Activated CD4-positive, alpha-beta T cell treated with anti-CD3 and anti-CD28 coated beads, Interleukin-10, Interleukin-2, amounts not matched to agents 100 ng/mL and 50 ng/mL, durations not matched to agents 16 hours and 8 hours (primary cell): ENCODE measurements around the gene NPPA.

Source experiments
- DNase-seq: peaks from one replicate; pipeline ENCODE4 v3.0.0-alpha.2; 2020

The NPPA gene

DNA sequence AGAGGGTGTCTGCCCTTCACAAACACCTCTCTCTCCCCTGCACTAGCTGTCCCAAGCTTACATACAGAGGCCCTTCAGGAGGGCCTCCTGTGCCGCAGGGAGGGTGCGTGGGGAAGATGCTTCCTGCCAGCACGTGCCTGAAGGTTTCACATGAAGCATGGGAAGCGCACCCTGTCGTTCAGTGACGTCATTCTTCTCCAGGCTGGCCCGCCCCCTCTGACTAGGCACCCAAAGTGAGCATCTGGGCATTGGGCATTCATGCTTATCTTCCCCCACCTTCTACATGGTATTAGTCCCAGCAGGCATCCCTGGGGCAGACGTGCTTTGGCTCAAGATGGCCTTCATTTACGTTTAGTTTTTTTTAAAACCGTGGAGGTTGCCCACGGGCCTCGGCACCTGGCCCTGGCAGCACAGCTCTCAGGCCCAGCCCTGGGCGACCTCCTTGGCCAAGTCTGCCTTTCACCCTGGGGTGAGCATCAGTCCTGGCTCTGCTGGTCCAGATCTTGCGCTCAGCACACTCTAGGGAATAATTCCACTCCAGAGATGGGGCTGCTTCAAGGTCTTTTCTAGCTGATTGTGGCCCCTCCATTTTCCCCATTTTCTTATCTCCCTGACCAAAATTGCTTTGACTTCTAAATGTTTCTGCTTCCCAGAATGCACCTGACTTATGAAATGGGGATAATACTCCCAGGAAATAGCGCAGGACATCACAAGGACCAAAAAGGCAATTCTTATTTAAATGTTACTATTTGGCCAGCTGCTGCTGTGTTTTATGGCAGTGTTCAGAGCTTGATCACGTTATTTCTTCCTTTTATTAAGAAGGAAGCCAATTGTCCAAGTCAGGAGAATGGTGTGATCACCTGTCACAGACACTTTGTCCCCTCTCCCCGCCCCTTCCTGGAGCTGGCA is 6.1 kb downstream of the NPPA start:
- DNase-seq, result no peak

DNA sequence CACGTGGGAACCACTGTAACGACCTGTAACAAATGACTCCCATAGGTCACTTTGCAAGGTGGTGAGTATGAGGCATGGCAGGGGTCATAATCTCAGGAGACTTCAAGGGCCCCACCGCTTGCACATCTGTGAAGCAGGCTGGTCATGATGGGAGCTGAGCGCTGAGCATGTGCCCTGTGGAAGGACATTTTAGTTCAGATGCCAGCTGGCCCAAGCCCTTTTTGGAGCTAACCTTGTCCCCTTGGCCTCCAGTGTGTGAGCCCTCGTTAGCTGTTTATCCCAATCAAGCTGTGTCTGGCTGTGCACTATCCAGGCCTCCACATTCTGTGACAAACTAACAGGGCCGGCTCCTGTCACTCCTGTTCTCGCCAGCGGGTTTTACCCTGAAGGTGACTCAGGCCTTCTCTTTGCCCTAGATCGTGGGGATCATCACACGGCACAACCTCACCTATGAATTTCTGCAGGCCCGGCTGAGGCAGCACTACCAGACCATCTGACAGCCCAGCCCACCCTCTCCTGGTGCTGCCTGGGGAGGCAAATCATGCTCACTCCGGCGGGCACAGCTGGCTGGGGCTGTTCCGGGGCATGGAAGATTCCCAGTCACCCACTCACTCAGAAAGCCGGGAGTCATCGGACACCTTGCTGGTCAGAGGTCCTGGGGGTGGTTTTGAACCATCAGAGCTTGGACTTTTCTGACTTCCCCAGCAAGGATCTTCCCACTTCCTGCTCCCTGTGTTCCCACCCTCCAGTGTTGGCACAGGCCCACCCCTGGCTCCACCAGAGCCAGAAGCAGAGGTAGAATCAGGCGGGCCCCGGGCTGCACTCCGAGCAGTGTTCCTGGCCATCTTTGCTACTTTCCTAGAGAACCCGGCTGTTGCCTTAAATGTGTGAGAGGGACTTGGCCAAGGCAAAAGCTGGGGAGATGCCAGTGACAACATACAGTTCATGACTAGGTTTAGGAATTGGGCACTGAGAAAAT is 7.6 kb downstream of the NPPA start:
- no peak for DNase-seq

DNA sequence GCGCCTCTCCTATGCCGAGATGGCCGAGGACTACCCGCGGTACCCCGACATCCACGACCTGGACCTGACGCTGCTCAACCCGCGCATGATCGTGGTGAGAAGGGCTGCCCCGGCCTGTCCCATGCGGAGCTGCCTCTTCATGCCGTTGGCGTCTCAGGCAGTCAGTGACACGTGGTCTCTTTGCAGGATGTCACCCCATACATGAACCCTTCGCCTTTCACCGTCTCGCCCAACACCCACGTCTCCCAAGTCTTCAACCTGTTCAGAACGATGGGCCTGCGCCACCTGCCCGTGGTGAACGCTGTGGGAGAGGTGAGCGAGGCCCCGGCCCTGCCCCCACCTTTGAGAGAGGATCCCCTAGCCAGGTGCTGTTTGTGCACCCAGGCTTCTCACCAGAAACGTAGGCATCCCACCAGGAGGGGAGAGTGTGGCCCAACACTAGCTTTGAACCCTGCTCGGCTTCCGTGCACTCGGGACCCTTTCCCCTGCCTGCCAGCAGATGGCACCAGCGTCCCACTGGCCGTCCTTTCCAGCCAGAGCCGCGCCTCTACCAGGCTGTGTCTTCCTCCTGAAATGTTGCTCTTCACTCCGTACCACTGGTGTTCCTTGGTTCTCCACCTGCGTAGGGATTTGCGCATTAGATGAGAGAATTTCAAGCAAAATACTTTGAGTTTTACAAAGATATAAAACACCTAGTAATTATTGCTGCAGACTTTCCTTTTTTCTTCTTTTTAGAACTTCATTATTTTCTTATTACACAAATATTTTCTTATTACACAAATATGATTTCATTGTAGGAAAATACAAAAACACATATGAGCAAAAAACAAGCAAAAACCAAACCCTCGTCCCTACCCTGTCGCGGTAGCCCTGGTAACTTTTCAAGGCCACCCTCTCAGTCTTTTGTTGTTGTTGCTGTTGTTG is 9.0 kb downstream of the NPPA start:
- DNase-seq, result peak; percentile 73

DNA sequence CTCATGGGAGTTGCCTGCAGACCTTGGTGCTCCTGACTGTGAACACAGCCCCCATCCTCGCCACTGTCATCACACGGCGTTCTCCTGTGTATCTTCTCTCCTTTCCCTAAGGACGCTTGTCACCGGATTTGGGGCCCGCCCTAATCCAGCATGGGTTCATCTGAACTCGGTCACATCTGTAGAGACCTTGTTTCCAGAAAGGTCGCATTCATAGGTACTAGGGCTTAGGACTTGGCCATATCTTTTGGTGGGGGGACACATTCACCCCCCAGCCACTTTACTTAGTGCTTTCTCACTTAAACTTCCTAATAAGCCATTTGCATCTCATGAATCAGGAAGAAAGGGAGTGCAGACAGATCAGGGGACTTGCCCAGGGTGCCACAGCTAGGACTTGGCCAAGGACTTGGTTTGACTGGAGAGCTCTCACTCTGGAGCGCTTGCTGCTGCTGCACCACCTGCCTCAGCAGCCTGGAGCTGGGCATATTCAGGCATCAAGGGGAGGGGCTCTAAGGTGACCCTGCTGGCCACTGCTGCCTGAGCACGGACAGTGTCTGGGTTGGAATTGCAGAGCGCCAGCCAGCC is 9.7 kb downstream of the NPPA start:
- DNase-seq, result no peak

DNA sequence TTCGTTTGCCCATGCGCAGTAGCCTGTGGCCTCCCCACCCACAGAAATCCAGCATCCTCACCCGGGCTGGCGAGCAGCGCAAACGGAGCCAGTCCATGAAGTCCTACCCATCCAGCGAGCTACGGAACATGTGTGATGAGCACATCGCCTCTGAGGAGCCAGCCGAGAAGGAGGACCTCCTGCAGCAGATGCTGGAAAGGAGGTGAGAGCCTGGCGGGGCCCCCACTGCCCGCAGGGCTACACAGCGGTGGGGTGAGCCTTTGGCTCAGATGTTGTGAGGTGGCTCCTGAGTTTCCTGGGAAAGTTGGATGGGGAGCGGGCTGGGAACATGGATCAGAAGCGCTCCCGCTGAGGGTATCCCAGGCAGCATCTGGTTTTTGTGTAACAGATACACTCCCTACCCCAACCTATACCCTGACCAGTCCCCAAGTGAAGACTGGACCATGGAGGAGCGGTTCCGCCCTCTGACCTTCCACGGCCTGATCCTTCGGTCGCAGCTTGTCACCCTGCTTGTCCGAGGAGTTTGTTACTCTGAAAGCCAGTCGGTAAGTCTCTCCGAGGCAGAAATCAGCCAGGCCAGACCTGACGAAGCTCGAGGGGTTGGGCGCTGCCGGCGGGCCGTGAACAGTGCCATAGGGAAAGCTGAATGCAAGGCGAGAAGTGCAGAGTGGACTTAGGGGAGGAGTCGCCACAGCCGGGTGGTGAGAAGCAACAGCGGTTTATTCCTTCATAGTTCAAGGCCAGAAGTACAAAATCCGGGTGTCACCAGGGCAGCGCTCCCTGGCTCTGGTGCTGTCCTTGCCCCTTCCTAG is 10.4 kb downstream of the NPPA start:
- no peak for DNase-seq

DNA sequence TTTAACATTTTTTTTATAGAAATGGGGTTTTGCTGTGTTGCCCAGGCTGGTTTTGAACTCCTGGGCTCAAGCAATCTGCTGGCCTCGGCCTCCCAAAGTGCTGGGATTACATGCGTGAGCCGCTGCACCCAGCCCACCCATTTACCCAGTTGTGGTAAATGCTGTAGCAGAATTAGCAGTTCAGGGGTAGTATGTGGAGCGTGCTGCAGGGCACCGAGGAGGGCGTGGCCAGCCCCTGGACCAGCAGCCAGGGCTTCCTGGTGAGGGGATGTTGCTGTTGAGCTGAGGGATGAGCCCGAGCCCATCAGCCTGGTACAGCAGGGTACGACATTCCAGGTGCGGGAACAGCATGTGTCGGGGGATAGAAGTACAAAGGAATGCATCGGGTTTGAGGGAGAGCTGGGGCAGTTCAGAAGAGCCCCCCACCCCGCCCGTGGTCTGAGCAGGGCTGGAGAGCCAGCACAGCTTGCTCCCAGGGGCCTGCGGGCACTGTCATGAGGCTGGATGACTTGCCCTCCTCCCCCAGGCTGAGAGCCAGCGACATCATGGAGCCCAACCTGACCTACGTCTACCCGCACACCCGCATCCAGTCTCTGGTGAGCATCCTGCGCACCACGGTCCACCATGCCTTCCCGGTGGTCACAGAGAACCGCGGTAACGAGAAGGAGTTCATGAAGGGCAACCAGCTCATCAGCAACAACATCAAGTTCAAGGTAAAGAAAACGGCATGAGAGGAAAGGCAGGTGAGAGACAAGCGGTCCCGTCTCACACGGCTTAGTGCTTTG is 11.9 kb downstream of the NPPA start:
- DNase-seq, result no peak

DNA sequence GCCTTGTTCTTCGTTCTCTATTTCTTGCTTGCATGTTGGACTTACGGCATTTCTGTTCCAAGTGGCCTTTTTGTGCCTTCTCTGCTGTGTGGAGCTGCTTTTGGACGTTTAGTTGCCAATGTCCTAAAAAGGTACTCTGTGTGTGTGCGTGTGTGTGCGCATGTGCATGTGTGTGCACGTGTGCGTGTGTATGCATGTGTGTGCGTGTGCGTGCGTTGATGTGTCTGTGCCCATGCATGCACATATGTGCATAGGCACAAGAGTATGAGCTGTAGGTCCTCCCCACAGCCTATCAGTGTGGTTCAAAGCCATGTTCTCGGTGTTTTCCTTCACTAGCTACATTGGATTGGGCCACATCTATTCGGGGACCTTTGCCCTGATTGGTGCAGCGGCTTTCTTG is 13.7 kb downstream of the NPPA start:
- no peak for DNase-seq

DNA sequence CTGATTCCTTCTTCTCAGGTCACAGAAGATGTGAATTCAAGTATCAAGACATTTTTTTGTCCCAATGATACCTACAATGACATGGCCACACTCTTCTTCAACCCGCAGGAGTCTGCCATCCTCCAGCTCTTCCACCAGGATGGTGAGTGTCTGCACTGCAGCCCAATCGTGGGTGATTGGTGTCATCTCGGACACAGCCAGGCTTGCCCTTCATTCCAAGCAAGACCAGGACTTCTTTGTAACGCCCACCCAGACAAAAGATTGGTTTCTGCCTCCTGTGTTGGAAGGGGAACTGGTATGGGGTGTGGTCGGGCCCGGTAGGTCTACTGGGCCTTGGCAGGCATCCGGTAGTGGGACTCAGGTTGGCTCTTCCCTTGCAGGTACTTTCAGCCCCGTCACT is 14.1 kb downstream of the NPPA start:
- DNase-seq, result no peak

DNA sequence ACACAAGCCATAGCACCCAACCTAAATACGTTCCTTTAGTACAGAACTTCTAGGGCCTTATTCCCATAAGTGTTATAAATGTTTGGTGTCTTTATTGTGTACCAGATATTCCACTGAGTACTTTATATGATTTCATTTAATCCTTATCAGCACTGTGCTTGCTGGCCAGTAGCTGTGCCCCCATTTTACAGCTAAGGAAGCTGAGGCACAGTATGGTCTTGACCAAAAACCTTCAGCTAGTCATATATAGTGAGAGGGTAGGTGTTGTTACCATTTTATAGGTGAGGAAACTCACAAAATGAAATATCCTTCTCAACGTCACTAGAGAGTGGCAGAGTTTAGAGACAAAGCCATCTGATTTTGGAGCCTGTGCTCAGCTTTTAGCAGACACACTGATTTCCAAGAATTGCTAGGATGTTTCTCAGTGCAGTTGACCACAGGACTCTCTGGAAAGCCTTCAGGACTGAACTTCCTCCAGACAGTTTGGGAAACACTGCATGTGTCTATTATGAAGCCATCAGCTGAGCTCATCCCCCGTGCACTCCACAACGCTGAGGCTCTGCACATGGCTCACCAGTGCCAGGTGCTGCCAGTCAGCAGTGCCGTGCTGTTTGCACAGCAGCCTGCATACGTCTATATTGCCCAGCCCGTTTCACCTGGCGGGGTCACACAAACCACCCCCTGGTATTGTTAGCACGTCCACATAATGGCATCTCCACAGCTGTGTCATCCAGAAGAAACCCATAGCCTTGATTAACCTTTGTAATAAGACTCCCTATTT is 15.4 kb downstream of the NPPA start:
- no peak for DNase-seq

DNA sequence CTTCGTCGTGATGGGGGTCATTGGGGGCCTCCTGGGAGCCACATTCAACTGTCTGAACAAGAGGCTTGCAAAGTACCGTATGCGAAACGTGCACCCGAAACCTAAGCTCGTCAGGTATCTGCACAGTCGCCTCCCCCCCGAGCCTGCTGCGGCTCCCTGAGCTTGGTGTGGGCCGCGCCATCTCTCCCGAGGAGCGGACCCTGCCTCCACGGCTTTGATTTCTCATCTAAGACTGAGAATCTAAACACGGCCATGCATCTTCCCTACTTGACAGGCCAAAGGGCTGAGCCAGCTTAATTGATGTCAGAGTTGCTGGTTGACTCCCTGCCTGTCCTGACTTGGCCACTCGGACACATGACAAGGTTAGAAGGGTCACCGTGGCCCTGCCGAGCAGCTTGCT is 19.1 kb downstream of the NPPA start:
- DNase-seq, result no peak

DNA sequence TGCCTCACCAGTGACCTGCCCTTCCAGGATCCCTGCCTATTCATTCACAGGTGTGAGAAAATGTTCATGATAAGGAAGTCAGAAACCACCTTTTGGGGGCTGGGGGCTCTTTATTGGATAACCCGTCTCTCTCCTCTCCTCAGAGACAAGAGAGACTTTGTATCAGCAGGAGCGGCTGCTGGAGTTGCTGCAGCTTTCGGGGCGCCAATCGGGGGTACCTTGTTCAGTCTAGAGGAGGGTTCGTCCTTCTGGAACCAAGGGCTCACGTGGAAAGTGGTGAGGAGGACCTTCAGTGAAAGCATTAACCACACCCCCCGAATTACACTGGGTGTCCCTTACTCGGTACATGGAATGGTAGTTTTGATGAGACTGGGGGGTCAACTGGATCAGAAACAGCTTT is 20.6 kb downstream of the NPPA start:
- DNase-seq, result no peak

DNA sequence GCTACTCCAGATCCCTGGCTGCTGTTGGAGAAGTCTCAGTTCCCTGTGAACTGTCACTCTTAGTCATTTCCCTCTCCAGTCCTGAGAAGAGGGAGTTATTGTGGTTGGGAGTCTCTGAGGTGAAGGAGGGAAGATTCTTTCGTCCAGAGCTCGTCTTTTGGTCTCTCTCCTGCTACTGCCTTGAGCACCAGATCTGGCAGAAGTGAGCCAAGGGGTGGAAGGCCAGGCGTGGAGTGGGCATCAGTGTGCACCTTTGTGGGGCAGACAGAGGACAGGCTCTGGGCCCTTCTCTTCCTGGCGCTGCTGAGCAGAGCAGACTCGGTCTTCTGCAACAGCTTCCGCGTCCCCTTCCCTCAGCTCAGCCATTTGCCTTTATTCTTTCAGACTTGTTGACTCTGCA is 22.5 kb downstream of the NPPA start:
- DNase-seq, result no peak

DNA sequence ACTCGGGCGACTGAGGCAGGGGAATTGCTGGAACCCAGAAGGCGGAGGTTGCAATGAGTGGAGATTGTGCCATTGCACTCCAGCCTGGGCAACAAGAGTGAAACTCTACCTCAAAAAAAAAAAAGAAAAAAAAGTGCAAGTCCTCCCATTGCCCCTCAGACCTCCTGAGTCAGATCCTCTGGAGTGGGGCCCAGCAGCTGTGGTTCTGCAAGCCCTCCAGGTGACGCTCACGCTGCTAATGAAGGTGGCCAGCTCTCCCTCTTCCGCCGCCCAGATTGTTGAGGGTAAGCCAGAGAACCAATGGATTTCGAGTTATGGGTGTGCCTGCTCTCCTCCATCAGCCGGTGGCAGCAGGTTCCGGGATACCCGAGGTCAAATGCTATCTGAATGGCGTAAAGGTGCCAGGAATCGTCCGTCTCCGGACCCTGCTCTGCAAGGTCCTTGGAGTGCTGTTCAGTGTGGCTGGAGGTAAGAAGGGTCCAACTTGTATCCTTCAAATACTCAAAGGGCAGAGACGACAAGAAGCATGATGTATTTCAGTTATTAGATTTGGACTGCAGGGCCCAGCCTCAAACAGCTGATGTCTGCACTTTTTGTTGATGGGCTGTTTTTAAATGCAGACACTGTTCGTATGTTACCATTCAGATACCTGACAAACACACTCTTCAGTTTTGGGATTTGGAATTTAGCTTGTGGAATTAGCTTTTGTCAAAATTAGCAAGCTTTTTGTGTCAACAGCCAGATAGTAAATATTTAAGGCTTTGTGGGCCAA is 24.0 kb downstream of the NPPA start:
- no peak for DNase-seq

DNA sequence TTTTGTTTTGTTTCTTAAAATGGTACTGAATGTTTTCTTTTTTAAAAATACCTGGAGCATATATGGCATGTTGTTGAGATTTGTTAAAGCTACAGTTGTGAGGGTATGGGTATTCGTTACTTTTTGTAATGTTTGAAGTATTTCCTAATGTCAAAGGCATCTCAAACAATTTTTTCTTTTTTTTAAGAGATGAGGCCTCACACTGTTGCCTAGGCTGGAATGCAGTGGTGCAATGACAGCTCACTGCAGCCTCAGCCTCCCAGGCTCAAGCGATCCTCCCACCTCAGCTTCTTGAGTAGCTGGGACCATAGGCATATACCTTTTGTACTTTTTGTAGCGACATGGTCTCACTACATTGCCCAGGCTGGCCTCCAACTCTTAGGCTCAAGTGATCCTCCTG is 25.5 kb downstream of the NPPA start:
- no peak for DNase-seq

DNA sequence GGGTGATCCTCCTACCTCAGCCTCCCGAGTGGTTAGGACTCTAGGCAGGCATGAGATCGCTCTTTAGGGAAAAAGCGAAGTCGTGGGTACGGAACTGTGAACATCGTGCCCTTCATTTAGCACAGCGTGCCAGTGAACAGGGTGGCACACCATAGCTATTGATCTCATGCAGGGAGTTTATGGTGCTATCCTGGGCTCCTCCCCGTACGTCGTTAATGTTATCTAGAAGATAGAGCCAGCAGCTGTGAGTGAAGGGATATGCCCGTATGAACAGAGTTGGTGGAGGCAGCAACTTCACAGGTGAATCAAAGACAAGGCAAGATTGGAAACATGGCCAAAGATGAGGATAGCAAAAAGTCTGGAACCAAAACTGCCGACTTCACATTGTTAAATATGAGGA is 30.4 kb downstream of the NPPA start:
- no peak for DNase-seq

DNA sequence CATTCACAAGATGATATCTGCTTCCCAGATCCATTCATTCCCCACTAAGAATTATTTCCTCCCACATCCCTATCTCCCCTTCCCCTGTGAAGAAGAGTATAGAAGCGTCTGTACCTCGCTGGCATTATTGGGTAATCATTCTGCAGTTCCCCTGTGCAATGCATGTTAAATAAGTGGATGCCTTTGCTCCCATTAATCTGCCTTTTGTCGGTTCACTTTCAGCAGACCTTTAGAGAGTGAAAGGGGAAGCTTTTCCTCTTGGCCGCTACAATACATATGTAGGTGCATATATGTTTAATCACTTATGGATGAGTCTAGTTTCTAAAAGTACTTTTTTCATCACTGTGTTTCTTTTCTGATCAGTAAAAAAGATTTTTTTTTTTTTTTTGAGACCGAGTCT is 34.6 kb downstream of the NPPA start:
- no peak for DNase-seq

DNA sequence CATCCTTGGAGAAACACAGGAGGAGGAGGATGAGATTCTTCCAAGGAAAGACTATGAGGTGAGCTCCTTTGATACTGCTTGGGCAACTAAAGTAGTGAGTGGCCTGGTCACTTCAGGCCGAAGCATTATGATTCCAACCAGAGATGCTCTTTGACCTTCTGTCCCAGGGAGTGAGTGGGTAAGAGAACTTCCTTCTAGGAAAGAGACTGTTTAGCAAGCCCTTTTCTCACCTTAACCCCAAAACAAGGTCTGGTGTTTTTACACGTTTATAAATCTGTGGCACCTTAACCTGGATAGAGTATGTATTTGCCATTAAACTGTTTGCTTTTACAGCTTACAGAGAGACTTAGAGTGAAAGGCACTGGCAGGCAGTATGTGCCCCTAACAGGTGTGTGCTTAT is 40.5 kb downstream of the NPPA start:
- no peak for DNase-seq

DNA sequence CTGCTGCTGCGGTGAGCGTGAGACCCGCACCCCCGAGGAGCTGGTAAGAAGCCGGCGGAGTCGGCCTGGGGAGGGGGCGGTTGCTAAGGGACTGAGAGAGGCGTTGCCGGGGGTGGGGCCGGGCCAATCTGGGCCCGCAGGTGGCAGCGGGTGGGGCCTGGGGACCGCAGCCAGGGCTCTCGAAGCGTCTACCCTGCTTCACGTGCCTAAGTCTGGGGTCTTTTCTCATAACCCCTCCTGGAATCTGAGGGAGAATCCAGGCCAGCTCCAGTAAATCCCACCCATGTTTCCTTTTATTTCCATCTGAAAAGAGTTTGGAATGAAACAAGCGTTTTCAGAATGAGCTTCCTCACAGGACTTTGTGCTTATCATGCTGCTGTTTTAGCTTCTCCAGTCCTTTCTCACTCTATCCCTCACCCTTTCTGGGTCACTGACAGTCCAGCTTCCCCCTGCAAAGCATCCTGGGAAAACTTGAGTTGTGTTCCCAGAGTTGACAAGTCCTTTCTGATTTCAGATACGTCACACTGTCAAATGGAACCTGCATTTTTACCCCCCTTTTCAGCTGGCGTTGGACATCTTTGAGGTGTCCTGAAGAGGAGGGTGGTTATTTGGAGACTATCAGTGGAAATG is 41.2 kb downstream of the NPPA start:
- DNase-seq, result peak; percentile 25
